Measurements from ENCODE around the gene CSNK2B.

Gene CSNK2B

GRCh38 chr6:31636698-31637596, 28.9 kb upstream of the CSNK2B start:
- no peak for DNase-seq (ENCODE audit: low read depth in 2 of 2)

DNA sequence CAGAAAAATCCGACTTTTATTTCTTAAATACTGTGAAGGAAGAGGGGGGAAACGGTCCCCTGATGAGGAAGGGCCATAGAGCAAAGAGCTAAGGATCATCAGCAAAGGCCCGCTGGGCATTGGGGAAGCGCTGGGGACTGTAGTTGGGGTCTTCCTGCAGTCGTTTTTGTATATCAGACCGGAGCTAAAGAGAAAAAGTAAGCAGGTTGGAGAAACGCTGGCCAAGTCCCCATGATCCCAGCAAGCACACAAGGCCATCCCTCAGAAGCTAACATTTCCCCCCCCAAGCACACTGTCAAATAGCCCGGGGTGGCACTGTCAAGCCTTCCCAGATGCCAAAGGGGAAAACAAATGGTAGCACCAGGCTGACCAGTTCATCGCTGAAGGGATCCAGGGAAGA, 26.8 kb upstream of the CSNK2B start:
- no peak for DNase-seq (ENCODE audit: low read depth in 2 of 2)

DNA sequence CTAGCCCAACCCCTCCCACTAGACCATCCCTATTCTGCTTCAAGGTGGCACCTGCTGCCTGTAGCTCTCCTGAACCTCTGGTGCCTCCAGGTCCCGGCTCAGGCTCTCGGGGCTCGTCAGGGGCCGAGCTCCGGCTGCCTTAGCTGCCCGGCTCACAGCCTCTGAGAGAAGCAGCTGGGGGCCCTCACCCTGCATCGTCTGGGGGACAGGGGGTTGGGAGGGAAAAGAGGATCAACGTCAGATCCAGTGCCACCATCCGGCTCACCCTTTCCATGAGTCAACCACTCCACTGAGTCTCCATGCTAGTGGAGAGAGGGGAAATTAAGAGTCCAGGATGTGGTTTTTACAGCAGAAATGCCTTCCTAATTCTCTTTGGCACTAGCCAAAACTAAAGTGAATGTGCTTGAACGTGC, 26.4 kb upstream of the CSNK2B start:
- no peak for DNase-seq (ENCODE audit: low read depth in 2 of 2)

- DNase-seq (ENCODE audit: low read depth in 2 of 2): no peak
Observed at GRCh38 chr6:31640612-31641011, 25.3 kb upstream of the CSNK2B start.

DNA sequence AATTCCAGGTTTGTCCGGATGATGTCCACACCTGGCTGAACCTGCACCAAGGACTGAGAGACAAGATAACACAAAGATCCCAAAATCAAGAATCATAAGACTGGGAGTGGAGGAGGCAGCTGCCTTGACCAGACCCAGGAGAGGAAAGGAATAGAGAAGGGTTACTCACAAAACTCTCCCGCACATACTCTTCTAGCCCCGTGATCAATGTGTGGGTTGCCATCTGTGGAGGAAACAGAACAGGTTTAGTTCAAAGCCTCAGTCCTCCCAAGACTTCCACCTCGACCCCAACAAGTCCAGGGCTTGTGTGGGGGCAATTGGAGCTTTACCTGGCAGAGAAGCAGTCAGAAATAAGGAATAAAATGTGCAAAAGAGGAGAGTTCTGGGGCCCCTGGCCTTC, 24.5 kb upstream of the CSNK2B start:
- no peak for DNase-seq (ENCODE audit: low read depth in 2 of 2)

GRCh38 chr6:31642798-31643570, 22.9 kb upstream of the CSNK2B start:
- DNase-seq (ENCODE audit: low read depth in 2 of 2): no peak

DNA sequence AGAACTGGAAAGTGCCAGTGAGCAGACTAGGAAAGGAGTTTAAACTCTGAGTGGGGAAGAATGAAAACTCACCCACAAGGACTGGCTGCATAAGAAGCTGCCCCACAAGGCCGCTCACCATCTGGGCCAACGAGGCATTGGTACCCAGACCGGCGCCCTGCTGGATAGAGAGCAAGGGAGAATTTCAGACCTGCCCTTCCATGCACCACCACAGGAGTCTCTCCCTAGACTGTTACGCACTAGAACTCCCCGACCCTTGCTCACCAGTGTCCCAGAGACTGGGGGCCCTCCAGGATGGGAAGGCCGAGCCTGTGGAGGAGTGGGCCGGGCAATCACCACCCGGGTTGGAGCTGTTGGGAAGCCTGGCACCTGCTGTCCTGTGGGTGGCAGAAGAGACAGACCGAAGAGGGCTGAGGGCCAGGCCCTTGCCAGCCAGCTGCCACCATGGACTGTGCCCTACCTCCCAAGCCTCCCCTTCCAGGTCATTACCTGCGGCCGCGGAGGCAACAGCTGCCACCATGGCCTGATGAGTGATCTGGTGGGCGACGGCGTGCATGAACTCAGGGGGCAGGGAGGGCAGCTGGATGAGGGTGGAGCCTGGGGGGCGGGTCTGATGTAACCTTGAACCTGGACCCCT, 21.9 kb upstream of the CSNK2B start:
- no peak for DNase-seq (ENCODE audit: low read depth in 2 of 2)

DNA sequence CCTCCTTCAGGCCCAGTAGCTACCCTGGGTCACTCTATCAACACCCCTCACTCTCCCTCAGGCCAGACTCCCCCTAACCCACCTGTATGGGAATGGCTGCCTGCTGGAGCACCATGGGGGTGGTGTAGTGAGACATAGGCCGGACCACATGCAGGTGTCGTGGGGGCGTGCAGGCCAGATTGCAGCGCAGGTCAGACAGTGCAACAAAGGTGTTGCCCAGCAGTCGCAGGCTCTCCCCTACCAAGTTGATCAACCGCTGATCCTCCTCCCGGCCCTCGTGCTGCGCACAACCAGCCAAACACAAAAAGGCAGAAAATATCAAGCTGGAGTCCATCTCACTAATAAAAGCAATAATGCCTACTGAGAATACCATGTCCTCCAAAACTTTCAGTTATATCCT, 20.6 kb upstream of the CSNK2B start:
- DNase-seq (ENCODE audit: low read depth in 2 of 2): no peak

DNA sequence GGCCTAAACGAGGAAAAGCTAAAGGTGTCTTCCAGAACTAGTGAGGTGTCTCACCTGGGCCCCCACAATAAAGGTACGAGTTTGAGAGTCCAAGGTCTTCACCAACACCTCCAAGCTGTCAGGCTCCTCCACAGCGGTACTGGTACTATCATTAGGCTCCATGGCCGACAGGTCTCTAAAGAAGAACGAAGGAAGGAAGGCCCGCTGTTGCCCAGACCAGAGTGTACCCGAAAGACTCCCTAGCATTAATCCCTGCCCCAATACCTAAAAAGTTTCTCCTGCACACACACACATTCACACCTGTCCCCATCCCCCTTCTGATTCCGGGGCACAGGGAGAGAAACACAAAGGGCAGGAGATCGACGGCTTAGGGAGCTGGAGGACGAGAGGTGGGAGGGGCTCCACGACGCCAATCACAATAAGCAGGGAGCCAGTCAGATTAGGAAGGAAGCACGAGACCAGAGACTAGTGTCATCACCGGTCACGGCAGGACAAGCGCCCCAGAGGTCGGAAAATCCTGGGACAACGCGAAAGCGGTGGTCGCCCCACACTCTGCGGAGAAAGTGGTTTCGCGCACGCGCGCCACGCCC, 14.2 kb upstream of the CSNK2B start:
- DNase-seq (ENCODE audit: low read depth in 2 of 2): no peak

- peak in 1 of 2 donors; percentile 83 for DNase-seq (ENCODE audit: low read depth in 2 of 2)
Observed at GRCh38 chr6:31652925-31653724, 12.8 kb upstream of the CSNK2B start.

- DNase-seq (ENCODE audit: low read depth in 2 of 2): no peak
Observed at GRCh38 chr6:31654574-31655348, 11.1 kb upstream of the CSNK2B start.

DNA sequence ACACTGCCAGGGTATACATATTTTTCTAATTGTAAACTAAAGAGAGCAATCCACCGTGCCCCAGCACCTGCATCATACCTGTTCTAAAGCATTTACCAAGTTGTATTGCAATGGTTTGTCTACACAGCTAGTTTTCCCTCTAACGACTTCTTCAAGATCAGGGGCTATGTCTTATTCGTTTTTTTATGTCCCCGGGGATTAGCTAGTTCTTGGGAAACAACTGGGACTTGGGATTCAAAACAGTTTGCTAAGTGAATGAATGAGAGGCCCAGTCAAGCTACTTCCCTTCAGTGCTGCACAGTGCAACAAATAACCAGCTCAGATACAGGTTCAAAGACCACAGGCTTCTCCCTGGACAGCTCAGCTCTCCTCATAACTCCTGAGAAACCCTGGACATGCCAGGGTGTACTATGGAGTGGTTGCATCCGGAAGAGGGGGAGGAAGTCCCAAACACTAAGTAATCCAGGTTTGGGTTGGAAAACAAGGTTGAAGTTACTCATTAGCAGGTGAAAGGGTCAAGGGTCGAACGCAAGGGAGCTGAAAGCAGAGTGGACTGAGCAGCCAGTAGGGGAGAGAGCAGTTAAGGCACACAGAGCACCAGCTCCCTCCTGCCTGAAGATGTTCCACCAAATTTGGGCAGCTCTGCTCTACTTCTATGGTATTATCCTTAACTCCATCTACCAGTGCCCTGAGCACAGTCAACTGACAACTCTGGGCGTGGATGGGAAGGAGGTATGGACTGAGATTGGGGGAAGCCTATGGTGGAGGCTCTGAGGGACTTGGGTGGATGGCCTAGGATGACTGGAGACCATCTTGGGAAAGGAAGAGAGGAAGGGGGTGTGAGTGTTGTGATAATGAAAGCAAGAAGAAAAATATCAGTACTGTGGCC, 10.3 kb upstream of the CSNK2B start, which contains the start of gene APOM:
TSS of gene APOM (plus strand) at position 546 of the 889 bp plus-strand sequence. CDS start at position 619, 73 bp downstream.
- no peak for DNase-seq (ENCODE audit: low read depth in 2 of 2)

- no peak for DNase-seq (ENCODE audit: low read depth in 2 of 2)
Observed at GRCh38 chr6:31657406-31658157, 8.3 kb upstream of the CSNK2B start.

DNA sequence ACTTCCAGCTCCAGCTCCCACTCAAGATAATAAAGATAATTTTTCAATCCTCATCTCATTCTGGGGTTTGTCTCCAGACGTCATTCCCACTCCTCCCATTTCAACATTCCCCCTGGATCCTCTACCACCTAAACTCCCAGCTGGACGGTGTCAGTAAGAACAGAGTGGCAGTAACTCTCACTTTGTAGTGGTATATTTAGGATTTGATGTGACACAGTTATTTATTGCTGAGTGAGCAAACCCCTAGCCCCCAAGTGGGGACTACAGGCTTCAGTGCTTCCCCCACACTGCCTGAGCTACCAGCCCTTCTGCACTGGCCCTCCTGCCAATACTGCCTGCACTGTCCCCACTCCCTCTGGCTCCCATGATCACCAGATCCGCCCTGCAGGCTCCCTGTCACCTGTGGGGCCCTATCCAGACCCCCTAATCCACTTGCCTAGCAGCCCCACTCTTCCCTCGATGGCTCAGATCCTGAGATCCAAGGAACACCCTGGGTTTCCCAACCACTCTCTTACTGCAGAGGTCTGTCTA, 7.7 kb upstream of the CSNK2B start:
- no peak for DNase-seq (ENCODE audit: low read depth in 2 of 2)

DNA sequence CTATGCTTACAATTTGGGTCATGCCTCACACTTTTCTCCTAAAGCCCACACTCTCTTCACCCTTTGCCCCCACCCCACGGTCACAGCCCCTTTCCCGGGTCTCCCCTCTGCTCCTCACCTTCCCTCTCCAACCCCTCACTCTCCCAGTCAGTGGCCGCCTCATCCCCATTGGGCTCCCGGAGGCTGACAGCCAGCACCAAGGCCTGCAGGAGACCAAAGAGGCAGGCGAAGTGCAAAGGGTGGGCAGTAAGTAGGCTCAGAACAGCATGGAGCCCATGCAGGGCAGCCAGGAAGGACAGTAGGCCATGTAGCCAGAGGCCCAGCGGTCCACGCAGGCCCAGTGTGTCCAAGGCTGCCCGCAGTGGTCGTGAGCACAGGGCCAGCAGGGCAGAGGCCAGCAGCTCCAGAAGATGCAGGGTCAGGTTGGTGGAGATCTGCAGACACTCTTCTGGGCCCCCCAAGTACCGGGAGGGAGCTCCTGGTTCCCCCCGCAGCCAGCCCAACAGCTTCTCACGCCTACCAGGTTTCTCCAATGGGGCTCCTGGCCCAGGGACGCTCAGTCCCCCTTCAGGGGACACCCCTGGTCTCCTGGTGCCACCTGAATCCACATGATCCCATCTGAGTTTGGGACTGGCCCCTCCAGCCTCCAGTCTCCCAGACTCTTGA, 6.8 kb upstream of the CSNK2B start:
- no peak for DNase-seq (ENCODE audit: low read depth in 2 of 2)

DNA sequence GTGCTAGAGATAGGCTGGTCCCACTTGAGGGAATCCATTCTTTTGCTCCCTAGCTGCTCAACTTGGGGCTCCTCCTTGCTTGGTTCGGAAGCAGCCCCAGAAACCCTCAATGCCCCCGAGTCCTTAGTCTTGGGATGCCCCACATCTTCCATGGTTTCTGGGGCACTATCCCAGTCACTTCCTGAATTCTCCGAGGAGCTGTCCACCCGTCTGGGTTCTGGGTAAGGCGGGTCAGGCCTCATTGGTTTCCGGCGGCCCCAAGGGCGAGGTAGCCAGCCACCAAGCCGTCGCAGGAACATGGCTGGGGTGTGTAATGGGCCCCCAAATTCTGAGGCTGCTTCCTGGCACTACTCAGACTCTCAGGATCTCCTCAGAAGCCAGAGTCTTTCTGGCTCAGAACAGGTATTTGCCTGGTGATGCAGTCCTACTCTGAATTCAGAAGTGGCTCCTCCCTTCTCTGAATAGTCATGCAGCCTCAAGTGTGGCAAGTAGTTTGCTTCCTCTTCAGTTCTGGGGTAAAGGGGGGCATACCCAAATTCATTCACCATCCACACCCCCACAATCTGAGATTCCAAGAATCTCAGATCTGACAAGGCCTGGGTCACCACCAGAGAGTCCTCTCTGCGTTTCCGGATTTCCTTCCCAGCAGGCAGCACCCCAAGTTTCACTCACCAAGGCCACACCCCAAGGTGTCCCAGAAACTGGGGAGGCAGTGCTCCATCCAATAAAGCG, 6.1 kb upstream of the CSNK2B start:
- DNase-seq (ENCODE audit: low read depth in 2 of 2): peak in 1 of 2 donors; percentile 34
